Retinal pigment epithelial cell (primary cell): ENCODE measurements around the gene HIC1.
A peak's percentile ranks its signal among the peaks of the same experiment; 100 is the strongest.

Experiments used
- DNase-seq: peaks from one replicate; pipeline ENCODE4 v3.0.0-alpha.2; 2010; ENCODE audit warnings: low read depth
- H3K4me3 ChIP-seq: 2 replicates; pipeline ENCODE4 v1.5.1; 2011; ENCODE audit warnings: mild to moderate bottlenecking, low read length, control low read depth, moderate library complexity
- CTCF ChIP-seq: conservative IDR thresholded peaks from 2 replicates; pipeline ENCODE4 v1.5.1; 2011; ENCODE audit warnings: low read depth, low read length, control low read depth, inconsistent platforms

Gene HIC1

DNA sequence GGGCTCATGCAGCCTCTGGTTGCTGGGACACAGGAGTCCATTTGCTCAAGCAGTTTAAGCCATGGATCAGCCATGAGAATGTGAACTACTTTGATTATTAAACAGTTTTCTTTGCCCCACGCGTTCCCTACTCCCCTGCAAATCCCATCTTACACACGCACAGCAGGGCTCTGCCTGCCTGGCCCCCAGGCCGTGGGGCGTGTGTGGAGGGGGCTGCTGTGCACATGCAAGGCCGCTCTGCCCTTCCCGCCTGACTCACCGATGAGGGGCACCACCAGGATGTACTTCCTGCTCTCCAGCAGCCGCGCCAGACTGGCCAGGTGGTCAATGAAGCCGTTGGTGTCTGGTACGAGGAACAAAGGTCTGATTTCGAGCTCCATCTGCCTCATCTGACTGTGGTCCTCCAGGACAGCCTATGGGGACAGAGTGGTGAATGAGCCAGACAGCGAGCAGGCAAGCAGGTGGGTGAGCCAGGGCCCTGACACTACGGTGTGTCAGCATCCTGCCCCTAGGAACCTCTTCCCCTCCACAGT, 13.7 kb downstream of the HIC1 start:
- no peak overlapping the region for H3K4me3 ChIP-seq
- DNase-seq = peak; percentile 66
- TF ChIP-seq CTCF = no peak

- no peak for TF ChIP-seq CTCF
- DNase-seq = no peak
These were observed 15.5 kb downstream of the HIC1 start for GRCh38 chr17:2070241-2071023.

DNA sequence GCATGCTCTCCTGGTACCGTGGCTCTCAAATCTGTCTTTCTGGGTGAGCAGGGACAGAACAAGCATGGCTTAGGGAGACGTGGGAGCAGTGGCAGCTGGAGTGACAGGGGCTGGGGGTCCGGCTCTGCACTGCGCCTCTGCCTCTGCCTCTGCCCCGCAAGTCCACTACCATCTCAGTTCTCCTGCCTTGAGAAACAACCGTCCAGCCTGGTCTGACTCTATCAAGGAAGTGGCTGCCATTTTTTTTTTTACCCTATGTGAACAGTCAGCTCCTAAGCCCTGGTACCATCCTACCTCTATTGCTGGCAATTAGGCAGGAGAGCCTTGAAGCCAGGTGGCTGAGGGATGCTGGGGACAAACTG, 16.1 kb downstream of the HIC1 start:
- no peak for TF ChIP-seq CTCF
- DNase-seq = no peak

More at GRCh38 chr17:2070241-2071023, 15.5 kb downstream of the HIC1 start:
- H3K4me3 ChIP-seq = no peak overlapping the region

DNA sequence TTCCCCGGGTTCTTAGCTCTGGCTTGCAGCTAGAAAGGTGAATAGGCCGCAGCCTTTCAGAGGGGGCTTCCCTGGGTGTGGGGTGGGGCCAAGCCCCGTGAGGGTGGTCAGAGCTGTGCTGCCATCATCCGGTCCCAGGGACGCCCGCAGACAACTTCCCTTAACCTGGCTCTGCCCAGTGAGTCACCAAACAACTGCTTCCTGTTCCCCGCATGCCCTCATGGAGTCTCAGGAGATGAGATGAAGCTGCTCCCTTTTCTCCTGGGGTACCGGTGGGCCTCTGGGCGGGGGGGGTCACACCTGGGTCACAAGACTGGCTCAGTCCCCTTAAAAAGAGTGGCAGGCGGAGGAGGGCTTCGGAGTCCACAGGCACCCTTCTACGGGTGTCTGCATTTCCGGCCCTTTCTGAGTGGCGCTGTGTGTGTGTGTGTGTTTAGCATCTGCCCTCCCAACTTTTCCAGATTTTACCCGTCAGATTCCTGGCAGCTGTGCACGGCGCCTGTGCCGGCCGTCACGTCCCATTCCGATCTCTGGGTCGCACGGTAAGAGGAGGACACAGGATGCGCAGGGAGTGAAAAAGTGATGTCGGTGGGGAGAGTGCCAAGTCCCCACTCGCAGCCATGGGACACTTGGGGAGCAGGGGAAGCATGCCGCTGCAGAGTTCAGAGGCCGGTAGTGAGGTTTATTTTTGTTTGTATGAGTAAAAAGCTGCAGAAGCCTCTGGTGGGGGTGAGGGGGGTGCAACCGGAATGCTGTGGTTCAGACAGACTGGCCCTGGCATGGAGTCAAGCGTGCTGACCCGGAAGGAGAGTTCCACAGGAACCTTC, 16.8 kb downstream of the HIC1 start:
- no peak overlapping the region for H3K4me3 ChIP-seq
- no peak for TF ChIP-seq CTCF
- no peak for DNase-seq

More for the DNA sequence above, 16.1 kb downstream of the HIC1 start:
- H3K4me3 ChIP-seq = no peak overlapping the region

DNA sequence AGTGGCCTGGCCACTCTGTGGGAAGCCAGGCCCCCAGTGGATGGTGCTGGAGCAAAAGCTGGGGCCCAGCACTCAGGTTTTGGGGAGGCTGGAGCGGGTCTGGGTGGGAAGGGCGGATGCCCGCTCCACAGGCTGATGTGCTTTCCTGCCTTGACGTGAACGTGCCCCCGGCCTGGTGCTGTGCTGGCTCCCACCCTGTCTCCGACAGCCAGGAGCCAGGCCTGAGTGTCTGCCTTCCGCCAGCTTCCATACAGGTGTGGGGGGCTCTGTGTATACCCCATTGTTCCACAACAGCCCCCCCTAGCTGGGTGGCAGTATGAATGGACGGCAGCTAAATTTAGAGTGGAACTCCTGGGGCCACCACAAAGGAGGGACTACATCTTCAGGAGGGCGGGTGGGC, 20.0 kb downstream of the HIC1 start:
- no peak for DNase-seq
- H3K4me3 ChIP-seq = no peak overlapping the region
- TF ChIP-seq CTCF = no peak

- H3K4me3 ChIP-seq = no peak overlapping the region
- no peak for DNase-seq
- peak; percentile 8 for TF ChIP-seq CTCF
These were observed 20.6 kb downstream of the HIC1 start for GRCh38 chr17:2075336-2076086.
